Fibroblast of villous mesenchyme (primary cell): ENCODE measurements around the gene CEP126. TPM values are rescaled to one million over a fixed set of nuclear protein-coding genes. Genes with fewer than 3 reads are reported as not detected.
A peak's percentile ranks its signal among the peaks of the same experiment; 100 is the strongest.

Experiments
- DNase-seq: peaks from one replicate; pipeline ENCODE4 v3.0.0-alpha.2; 2010; ENCODE audit warnings: low read depth
- H3K4me3 ChIP-seq: 2 replicates; pipeline ENCODE4 v1.5.1; 2011; ENCODE audit warnings: low read depth, mild to moderate bottlenecking, low read length
- CTCF ChIP-seq: IDR thresholded peaks from 2 replicates; pipeline ENCODE4 v1.5.1; 2012; ENCODE audit warnings: low read depth, mild to moderate bottlenecking, low read length; ENCODE audit not compliant: insufficient read depth
- total RNA-seq: library from RNA; depleted of rRNA; stranded (reverse); fragments of >200 nt; gene quantifications from 2 replicates; pipeline ENCODE4 v1.2.3, GENCODE V29; 2012

Gene CEP126
- total RNA-seq, 1 donor: 2.2 TPM

GRCh38 chr11:102005306-102005705 is 90.5 kb downstream of the CEP126 start:
- H3K4me3 ChIP-seq: no peak overlapping the region
- DNase-seq: no peak
- TF ChIP-seq CTCF: no peak

DNA sequence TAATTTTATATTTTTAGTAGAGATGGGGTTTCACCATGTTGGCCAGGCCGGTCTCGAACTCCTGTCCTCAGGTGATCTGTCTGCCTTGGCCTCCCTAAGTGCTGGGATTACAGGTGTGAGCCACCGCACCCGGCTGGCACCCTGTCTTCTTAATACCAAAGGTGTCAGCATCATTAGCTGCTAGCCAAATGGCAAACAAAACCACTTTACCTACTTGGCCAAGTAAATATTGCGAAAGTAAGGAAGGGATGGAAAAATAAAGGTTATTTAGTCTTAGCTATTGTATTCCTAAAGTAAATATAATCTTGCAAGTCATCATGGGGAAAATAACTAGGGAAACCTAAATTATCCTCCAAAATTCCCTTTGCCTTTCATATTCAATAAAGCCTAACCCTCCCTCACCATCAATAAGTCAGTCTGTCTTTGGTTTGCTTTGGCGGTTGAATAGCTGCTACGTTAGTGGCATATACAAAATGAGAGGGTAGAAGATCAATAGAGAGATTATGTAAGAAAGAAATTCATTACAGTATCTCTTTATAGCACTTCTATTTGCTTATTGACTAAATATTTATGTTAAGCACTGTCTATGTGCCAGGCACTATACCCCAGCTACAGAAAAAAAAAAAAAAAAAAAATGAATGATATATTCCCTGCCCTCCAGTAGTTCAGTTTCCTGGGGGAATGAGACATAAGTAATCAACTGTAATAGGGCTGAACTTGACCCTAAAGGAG is 92.2 kb downstream of the CEP126 start:
- H3K4me3 ChIP-seq: no peak overlapping the region
- TF ChIP-seq CTCF: no peak
- DNase-seq: no peak

DNA sequence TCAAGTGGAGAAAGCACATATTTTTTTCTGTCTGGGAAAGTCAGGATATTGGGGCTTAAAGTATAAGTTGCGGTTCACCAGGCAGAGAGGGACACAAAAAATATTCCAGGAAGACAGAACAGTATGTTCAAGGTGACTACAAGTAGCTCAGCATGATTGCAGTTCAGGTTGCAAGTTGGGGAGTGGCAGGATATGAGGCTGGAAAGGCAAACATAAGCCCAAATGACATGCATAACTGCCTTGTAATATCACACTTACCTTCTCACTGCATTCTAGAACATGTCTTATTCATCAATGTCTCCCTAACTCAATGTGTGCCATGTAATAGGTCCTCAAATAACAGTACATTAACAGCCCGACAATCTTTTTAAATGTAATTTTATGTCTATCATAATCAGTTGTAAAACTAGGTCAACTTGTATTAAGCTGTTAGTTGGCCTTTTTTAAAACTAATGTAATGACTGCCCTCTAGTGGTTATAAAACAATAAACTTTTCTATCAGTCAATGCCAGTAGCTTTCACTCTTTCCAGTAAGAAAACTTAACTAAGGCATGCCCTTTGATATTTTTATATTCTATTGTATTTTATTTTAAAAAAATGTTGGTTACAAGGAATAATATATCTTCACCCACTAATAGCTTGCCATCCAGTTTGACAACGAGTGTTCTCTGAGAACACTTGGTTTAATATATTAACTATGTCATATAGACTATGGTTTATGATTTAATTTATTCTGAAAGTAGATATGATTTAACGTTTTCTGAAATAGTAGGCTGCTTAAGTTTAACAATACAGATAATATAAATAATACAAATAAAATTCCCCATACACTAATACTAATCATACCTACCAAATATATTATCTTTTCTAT is 93.0 kb downstream of the CEP126 start:
- H3K4me3 ChIP-seq: no peak overlapping the region
- peak; percentile 39 for TF ChIP-seq CTCF
- DNase-seq: peak; percentile 58

DNA sequence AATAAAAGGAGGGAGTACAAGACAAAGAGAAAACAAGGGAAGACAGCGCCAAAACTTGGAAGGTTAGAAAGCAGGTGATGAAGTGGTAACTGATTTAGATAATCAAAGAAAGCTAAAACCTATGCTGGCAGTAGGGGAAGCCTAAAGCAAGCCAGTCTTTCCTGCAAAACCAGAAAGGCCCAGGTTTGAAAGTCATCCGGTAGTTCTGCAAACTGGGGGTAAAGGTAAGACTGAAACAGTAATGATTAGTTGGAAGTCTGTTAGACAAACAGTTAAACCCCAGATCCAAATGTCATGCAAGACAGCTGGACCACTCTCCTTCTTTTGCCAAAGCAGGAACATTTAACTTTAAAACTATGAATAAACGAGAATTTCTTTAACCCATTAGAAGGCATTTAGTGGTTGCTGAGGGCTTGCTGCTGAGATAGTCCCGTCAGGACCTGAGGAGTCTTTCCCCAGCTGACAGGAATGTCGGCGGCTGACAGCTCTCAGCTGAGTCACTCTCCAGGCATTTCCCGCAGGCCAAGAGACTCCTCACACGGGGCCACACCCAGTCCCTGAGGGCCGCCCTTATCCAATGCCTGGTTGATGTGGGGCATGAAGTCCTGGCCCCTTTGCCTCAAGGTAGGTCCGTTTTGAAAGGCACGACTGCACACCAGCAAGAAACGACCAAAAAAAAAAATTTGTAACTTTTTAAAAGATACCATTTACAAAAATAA is 96.1 kb downstream of the CEP126 start:
- no peak overlapping the region for H3K4me3 ChIP-seq
- no peak for TF ChIP-seq CTCF
- peak; percentile 69 for DNase-seq

- DNase-seq: peak; percentile 34
- no peak for TF ChIP-seq CTCF
- no peak overlapping the region for H3K4me3 ChIP-seq
Measured at GRCh38 chr11:102012946-102013345, 98.1 kb downstream of the CEP126 start.

DNA sequence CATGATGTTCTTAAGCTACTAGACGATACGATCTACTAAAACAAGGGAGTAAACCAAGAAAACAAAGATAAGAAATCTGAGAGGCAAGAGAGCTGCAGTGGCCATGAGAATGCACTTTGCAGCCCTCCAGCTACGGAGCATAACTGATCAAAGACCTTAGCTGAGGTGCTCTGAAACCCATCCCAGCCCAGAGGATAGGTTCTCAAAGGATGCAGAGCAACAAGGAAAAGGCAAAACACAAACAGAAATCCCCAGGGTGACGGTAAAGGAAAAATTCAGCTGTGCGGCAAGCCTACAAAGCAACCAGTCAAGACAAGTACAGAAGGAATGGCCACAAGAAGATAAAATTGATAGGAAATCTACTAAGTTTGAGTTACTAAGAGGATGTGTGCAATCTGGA is 99.9 kb downstream of the CEP126 start:
- TF ChIP-seq CTCF: no peak
- DNase-seq: no peak
- H3K4me3 ChIP-seq: no peak overlapping the region
